Neutrophil (primary cell): ENCODE results near the gene NDUFAF2.

Experiments
- H3K27ac ChIP-seq: fragments of 200-600 bp; sonication (generic); 2 replicates; pipeline ENCODE4 v1.5.1; 2016; ENCODE audit warnings: mild to moderate bottlenecking, moderate library complexity
- H3K27me3 ChIP-seq: fragments of 200-600 bp; sonication (generic); 2 replicates; pipeline ENCODE4 v1.6.0; 2016; ENCODE audit warnings: mild to moderate bottlenecking
- H3K36me3 ChIP-seq: fragments of 200-600 bp; sonication (generic); 2 replicates; pipeline ENCODE4 v1.5.1; 2017
- H3K4me1 ChIP-seq, 2 experiments: fragments of 200-600 bp in 1 of 2; sonication (generic) in 1 of 2; 1 replicate in 1 of 2; 2 replicates in 1 of 2; pipeline versions ENCODE4 v1.5.1 to v1.6.1; 2013 to 2016; ENCODE audit warnings: low read depth in 1 of 2, low read length in 1 of 2, mild to moderate bottlenecking in 1 of 2, moderate library complexity in 1 of 2; ENCODE audit not compliant: control insufficient read depth in 1 of 2, insufficient read depth in 1 of 2
- H3K4me3 ChIP-seq, 2 experiments: fragments of 200-600 bp in 1 of 2; sonication (generic) in 1 of 2; 1 replicate in 1 of 2; 2 replicates in 1 of 2; pipeline ENCODE4 v1.5.1; 2013 to 2016; ENCODE audit warnings: low read depth in 1 of 2, low read length in 1 of 2, mild to moderate bottlenecking in 1 of 2, moderate library complexity in 1 of 2
- H3K9me3 ChIP-seq: fragments of 200-600 bp; sonication (generic); 2 replicates; pipeline ENCODE4 v1.5.1; 2016
- TF ChIP-seq, protein P1 (sequence below): fragments of 200-600 bp; sonication (generic); IDR thresholded peaks from 2 replicates; pipeline ENCODE4 v1.5.1; 2016; ENCODE audit warnings: antibody characterized with exemption

Gene NDUFAF2, protein sequence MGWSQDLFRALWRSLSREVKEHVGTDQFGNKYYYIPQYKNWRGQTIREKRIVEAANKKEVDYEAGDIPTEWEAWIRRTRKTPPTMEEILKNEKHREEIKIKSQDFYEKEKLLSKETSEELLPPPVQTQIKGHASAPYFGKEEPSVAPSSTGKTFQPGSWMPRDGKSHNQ

DNA sequence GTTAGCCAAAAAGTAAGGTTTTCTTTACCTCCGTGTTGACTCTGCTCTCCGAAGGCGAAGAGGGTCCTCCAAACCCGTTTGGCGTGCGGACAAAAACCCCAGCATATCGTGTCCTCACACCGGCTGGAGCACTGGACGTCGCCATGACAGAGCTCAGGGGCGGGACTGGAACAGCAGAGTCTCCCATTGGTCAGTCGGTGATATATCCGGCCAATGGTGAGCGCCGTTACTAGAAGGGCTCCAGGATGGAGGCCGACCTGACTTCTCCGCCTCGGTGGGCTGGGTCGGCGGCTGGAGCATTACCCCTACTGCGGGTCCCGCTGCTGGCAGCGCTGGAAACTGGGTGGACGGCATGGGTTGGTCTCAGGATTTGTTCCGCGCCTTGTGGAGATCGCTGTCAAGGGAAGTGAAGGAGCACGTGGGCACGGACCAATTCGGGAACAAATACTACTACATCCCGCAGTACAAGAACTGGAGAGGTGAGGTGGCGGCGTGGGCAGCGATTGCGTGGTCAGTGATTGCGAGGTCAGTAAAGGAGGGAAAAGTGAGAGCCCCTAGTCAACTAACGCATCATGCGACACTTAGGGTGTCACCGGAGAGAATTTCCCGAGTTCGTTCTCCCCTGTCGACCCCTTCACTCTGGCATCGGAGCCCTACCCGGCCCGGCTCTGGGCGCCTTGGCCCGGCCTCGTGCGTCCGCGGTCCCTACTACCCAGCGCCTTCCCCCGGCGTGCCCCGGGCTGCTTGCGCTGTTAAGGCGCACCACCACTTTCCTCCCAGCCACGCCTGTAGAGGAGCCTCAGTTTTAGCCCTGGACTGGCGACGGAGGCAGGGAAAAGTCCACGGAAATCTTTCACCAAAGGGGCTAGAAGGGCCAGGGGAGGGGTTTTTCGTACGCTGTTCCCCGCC, at the start of gene NDUFAF2, which contains the start of gene ERCC8:
Gene NDUFAF2 (plus strand): TSS at position 302 of the 909 bp plus-strand sequence. CDS start 51 bp downstream, at position 353.
Gene ERCC8 (minus strand): TSS at position 167 of the 909 bp plus-strand sequence. CDS start 62 bp downstream, at position 105.
- Histone ChIP-seq H3K4me3 (peak within 1 kb of the TSS; percentile 70 to 87), H3K9me3 (no peaks in the 10 kb centered on the region), H3K4me1 (peaks cover 25 to 32% of the 10 kb centered on the region in 2 experiments), H3K27me3 (peaks cover 14% of the 10 kb centered on the region), H3K27ac (peak within 1 kb of the TSS; percentile 74), H3K36me3 (no peaks in the 10 kb centered on the region)
- TF ChIP-seq, protein P1, sequence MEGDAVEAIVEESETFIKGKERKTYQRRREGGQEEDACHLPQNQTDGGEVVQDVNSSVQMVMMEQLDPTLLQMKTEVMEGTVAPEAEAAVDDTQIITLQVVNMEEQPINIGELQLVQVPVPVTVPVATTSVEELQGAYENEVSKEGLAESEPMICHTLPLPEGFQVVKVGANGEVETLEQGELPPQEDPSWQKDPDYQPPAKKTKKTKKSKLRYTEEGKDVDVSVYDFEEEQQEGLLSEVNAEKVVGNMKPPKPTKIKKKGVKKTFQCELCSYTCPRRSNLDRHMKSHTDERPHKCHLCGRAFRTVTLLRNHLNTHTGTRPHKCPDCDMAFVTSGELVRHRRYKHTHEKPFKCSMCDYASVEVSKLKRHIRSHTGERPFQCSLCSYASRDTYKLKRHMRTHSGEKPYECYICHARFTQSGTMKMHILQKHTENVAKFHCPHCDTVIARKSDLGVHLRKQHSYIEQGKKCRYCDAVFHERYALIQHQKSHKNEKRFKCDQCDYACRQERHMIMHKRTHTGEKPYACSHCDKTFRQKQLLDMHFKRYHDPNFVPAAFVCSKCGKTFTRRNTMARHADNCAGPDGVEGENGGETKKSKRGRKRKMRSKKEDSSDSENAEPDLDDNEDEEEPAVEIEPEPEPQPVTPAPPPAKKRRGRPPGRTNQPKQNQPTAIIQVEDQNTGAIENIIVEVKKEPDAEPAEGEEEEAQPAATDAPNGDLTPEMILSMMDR, result peak; percentile 6

DNA sequence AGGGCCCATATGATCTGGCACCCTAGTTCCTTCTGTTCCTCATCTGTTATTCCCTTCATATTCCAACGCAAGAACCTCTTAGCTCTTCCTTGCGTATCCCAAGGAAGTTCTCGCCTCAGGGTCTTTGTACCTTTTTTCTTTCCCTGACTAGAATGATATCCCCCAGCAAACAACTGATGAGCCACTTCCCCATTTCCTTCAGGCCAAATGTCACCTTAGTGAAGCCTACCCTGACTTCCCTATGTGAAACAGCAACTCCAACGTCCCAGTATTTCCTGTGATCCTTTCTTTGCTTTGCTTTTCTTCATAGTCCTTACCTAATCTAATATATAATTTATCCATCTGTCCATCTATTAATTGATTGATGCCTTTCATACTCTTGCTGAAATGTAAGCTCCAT, 48.0 kb upstream of the NDUFAF2 start:
- H3K36me3 ChIP-seq, result no peaks in the 10 kb centered on the region
- H3K9me3 ChIP-seq, result no peaks in the 10 kb centered on the region
- H3K27ac ChIP-seq, result no peak overlapping the region
- H3K27me3 ChIP-seq, result no peaks in the 10 kb centered on the region
- no peaks in the 10 kb centered on the region for H3K4me1 ChIP-seq
- TF ChIP-seq, protein P1, result no peak
- no peak overlapping the region for H3K4me3 ChIP-seq

DNA sequence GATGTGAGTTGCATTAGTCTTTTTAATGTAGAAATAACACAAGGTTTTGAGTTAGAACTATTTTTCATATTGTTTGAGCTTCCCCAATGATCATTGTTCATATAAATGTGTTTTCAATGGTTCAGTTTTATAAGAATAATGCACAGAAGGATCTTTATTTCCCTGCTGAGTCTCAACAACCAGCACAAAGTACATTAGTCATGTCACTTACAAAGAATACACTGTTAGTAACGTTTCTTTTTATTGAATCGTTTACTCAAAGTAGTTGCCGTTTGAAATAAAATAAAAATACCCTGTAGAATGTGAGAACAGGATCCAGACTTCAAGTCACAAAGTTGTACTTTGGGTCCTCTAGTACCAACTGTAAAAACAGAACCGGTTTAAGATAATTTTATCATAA, 41.6 kb upstream of the NDUFAF2 start:
- Histone ChIP-seq H3K27me3 (no peaks in the 10 kb centered on the region), H3K36me3 (no peaks in the 10 kb centered on the region), H3K4me3 (no peak overlapping the region), H3K9me3 (no peaks in the 10 kb centered on the region), H3K4me1 (no peaks in the 10 kb centered on the region), H3K27ac (no peak overlapping the region)
- TF ChIP-seq, protein P1, result no peak

DNA sequence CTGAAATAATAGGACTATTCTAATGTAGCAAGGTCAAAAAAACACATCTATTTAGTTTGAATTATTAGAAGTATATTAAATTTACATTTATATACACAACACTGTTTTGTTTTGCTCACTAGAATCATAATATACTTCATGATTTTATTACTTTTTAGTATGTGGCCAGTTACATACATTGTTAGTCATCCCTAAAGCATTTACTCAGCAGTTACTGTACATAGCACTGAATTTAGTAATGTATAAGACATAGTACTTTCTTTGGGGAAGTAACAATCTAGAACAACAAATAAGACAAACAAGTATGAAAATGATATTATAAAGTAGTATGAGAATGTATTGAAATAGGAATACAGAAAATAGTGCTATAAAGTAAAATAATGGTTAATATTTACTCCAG, 28.4 kb upstream of the NDUFAF2 start:
- H3K27me3 ChIP-seq, result no peaks in the 10 kb centered on the region
- H3K27ac ChIP-seq, result no peak overlapping the region
- H3K4me1 ChIP-seq, result no peaks in the 10 kb centered on the region
- no peak overlapping the region for H3K4me3 ChIP-seq
- no peaks in the 10 kb centered on the region for H3K36me3 ChIP-seq
- no peaks in the 10 kb centered on the region for H3K9me3 ChIP-seq
- TF ChIP-seq, protein P1, result no peak

DNA sequence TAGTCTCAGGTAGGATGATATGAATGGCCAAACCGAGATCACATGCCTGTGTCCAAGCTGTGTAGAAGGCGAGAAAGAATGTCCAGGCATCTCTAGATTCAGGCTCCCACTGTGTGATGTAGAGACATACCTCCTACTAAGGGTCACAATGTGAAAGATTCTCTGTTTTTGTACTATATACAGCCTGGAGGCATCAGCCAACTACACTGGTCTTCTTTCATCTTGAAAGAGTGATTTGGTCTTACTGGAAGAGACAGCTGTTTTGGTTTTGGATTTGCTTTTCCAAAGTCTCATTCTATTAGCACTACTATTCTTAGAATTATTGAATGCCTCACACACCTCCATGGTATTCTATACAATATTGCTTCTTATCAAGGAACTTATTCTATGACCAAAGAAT, 26.5 kb upstream of the NDUFAF2 start:
- TF ChIP-seq, protein P1, result no peak
- Histone ChIP-seq H3K4me3 (no peak overlapping the region), H3K27me3 (no peaks in the 10 kb centered on the region), H3K4me1 (no peaks in the 10 kb centered on the region), H3K36me3 (no peaks in the 10 kb centered on the region), H3K27ac (no peak overlapping the region), H3K9me3 (no peaks in the 10 kb centered on the region)
